Ovary (tissue), 3 donors: ENCODE measurements around the gene PDLIM3.

Experiments used
- CTCF ChIP-seq, 3 donors: fragments of 450-650 bp in 2 of 3; fragments of 200-600 bp in 1 of 3; IDR thresholded peaks; one replicate each; pipeline versions ENCODE4 v1.5.1 to v1.8.0; 2016 to 2022; ENCODE audit warnings: antibody characterized with exemption in 3 of 3, mild to moderate bottlenecking in 1 of 3
- EP300 ChIP-seq: sonication (generic); formaldehyde crosslinking; IDR thresholded peaks from one replicate; pipeline ENCODE4 v1.6.1; 2017; ENCODE audit warnings: antibody characterized with exemption
- POLR2A ChIP-seq: fragments of 450-650 bp; IDR thresholded peaks from one replicate; pipeline ENCODE4 v1.6.1; 2017; ENCODE audit warnings: antibody characterized with exemption, mild to moderate bottlenecking, moderate library complexity
- donor health status: DM: no; HTN: no; CAD: no.

GRCh38 chr4:185481401-185481800, 53.9 kb downstream of the PDLIM3 start:
- TF ChIP-seq EP300, result no peak
- TF ChIP-seq CTCF (IDR thresholded peaks at IDR 0.05), result no peak
- TF ChIP-seq POLR2A, result no peak
